K562 (cell line): ENCODE data around the gene TLN1. TPM values are rescaled to one million over a fixed set of nuclear protein-coding genes. Genes with fewer than 3 reads are reported as not detected.
A peak's percentile ranks its signal among the peaks of the same experiment; 100 is the strongest.

Experiments
- ATAC-seq: fragments of 200-7000 bp; cut with Tn5 transposase; 3 replicates; pipeline ENCODE4 v1.9.1; 2020; ENCODE audit warnings: moderate library complexity
- BruUV-seq: library from RNA; stranded (reverse); fragments of 400-500 nt; replicated peaks from 2 replicates; lab custom pipeline; 2021; lab: Mats Ljungman, UMichigan
- CTCF ChIA-PET: fragments of 300-600 bp; formaldehyde crosslinking; extraction: SDS; loops from one replicate; lab custom pipeline; 2021; ENCODE audit warnings: low intra/inter-chr PET ratio; lab: Yijun Ruan, JAX
- POLR2A ChIA-PET: fragments of 300-600, 350-650 bp; sonication (Branson Sonifier 250); formaldehyde crosslinking; extraction: SDS; loops from one replicate; lab custom pipeline; 2021; ENCODE audit warnings: antibody characterized with exemption, inconsistent platforms; lab: Yijun Ruan, JAX
- DNase-seq, 4 experiments: peaks; one replicate each; pipeline versions ENCODE4 v3.0.0 to v3.0.0-alpha.2; 2011 to 2018; ENCODE audit warnings: low spot score in 3 of 4, mixed read lengths in 3 of 4; ENCODE audit errors: extremely low read depth in 1 of 4
- FAIRE-seq: peaks from 2 replicates; lab custom pipeline; 2011; peaks lifted over from hg19 to GRCh38; lab: Jason Lieb, UNC
- H2AFZ ChIP-seq: 2 replicates; pipeline ENCODE4 v1.6.0; 2011; ENCODE audit warnings: low read depth, low read length, control low read depth, inconsistent platforms
- H3K27ac ChIP-seq: fragments of 200-600 bp; 3 replicates; pipeline ENCODE4 v1.8.0; 2011; ENCODE audit warnings: low read depth, mild to moderate bottlenecking, control low read depth, inconsistent platforms, low read length, moderate library complexity, mixed read lengths; ENCODE audit errors: extremely low read depth
- H3K27me3 ChIP-seq, 2 experiments: fragments of 300-600 bp in 1 of 2; 2 replicates in 1 of 2; 3 replicates in 1 of 2; pipeline versions ENCODE4 v1.6.0 to v1.8.0; 2011; ENCODE audit warnings: inconsistent platforms in 2 of 2, low read length in 2 of 2, mild to moderate bottlenecking in 1 of 2, mixed read lengths in 1 of 2, moderate library complexity in 1 of 2; ENCODE audit not compliant: control insufficient read depth in 2 of 2, insufficient read depth in 2 of 2
- H3K36me3 ChIP-seq: fragments of 300-600 bp; 3 replicates; pipeline ENCODE4 v1.8.0; 2011; ENCODE audit warnings: mild to moderate bottlenecking, low read length, inconsistent platforms; ENCODE audit not compliant: control insufficient read depth, insufficient read depth
- H3K4me1 ChIP-seq, 2 experiments: fragments of 200-600 bp in 1 of 2; replicated peaks in 1 of 2; 2 replicates in 1 of 2; 3 replicates in 1 of 2; pipeline versions ENCODE4 v1.5.1 to v1.8.0; 2011; ENCODE audit warnings: inconsistent platforms in 2 of 2, low read length in 2 of 2, mild to moderate bottlenecking in 1 of 2, mixed read lengths in 1 of 2, moderate library complexity in 1 of 2; ENCODE audit not compliant: control insufficient read depth in 2 of 2, insufficient read depth in 2 of 2
- H3K4me2 ChIP-seq: 2 replicates; pipeline ENCODE4 v1.6.1; 2011; ENCODE audit warnings: low read length, control low read depth, inconsistent platforms, mixed read lengths; ENCODE audit not compliant: insufficient read depth
- H3K4me3 ChIP-seq: fragments of 200-600 bp; sonication (generic), shearing (Covaris generic); 2 replicates; pipeline ENCODE4 v1.5.1; 2016; ENCODE audit warnings: control low read depth, inconsistent platforms
- H3K79me2 ChIP-seq: fragments of 200-600 bp; 3 replicates; pipeline ENCODE4 v1.8.0; 2011; ENCODE audit warnings: low read length, inconsistent platforms; ENCODE audit not compliant: control insufficient read depth, insufficient read depth
- H3K9ac ChIP-seq, 2 experiments: 2 replicates each; pipeline versions ENCODE4 v1.6.0 to v1.6.1; 2011; ENCODE audit warnings: low read depth in 2 of 2, low read length in 2 of 2, control low read depth in 1 of 2, inconsistent platforms in 1 of 2, mild to moderate bottlenecking in 1 of 2, mixed read lengths in 1 of 2; ENCODE audit not compliant: insufficient read depth in 1 of 2
- H3K9me1 ChIP-seq: one replicate; pipeline ENCODE4 v1.6.0; 2011; ENCODE audit warnings: inconsistent platforms, mild to moderate bottlenecking, low read length, moderate library complexity; ENCODE audit not compliant: control insufficient read depth, insufficient read depth
- H3K9me3 ChIP-seq: replicated peaks from 2 replicates; pipeline ENCODE4 v1.5.1; 2011; ENCODE audit warnings: low read depth, low read length, inconsistent platforms; ENCODE audit not compliant: control insufficient read depth, insufficient read depth
- H4K20me1 ChIP-seq: replicated peaks from 2 replicates; pipeline ENCODE4 v1.6.1; 2011; ENCODE audit warnings: low read length, inconsistent platforms, mixed read lengths; ENCODE audit not compliant: control insufficient read depth, insufficient read depth
- CBFB ChIP-seq: sonication (generic); formaldehyde crosslinking; IDR thresholded peaks from 2 replicates; pipeline ENCODE4 v1.4.0; 2020; ENCODE audit warnings: mild to moderate bottlenecking, missing genetic modification reagents
- E2F8 ChIP-seq: fragments of 450-650 bp; IDR thresholded peaks from 2 replicates; pipeline ENCODE4 v1.7.1; 2018; ENCODE audit warnings: mild to moderate bottlenecking, low read depth; ENCODE audit not compliant: partially characterized antibody
- ESRRB ChIP-seq: fragments of 250-450 bp; sonication (Bioruptor Pico); IDR thresholded peaks from 2 replicates; pipeline ENCODE4 v1.5.0; 2020; ENCODE audit warnings: mild to moderate bottlenecking, moderate library complexity, borderline replicate concordance
- FOXP1 ChIP-seq: sonication (generic); formaldehyde crosslinking; IDR thresholded peaks from 2 replicates; pipeline ENCODE4 v1.8.0; 2022; ENCODE audit warnings: mild to moderate bottlenecking, missing genetic modification reagents
- HMG20A ChIP-seq: fragments of 450-650 bp; formaldehyde crosslinking; conservative IDR thresholded peaks from 2 replicates; pipeline ENCODE4 v1.4.0; 2020; ENCODE audit warnings: mild to moderate bottlenecking, mixed read lengths
- LCOR ChIP-seq: sonication (generic); formaldehyde crosslinking; IDR thresholded peaks from 2 replicates; pipeline ENCODE4 v1.8.0; 2022; ENCODE audit warnings: mild to moderate bottlenecking, missing genetic modification reagents
- MTA1 ChIP-seq: fragments of 450-650 bp; IDR thresholded peaks from 2 replicates; pipeline ENCODE4 v1.6.1; 2017; ENCODE audit warnings: borderline replicate concordance
- NFIX ChIP-seq: fragments of 250-450 bp; sonication (Bioruptor Pico); IDR thresholded peaks from 2 replicates; pipeline ENCODE4 v1.4.0; 2020; ENCODE audit warnings: low read depth, mild to moderate bottlenecking, moderate library complexity
- NR2C2 ChIP-seq, 2 experiments: fragments of 200-800 bp in 1 of 2; sonication (Bioruptor generic) in 1 of 2; sonication (generic) in 1 of 2; formaldehyde crosslinking in 1 of 2; IDR thresholded peaks; 2 replicates each; pipeline versions ENCODE4 v1.6.1 to v1.8.0; 2016 to 2022; ENCODE audit warnings: mild to moderate bottlenecking in 1 of 2, missing compliant biosample characterization in 1 of 2, missing genetic modification characterization in 1 of 2, missing genetic modification reagents in 1 of 2
- ZBTB8A ChIP-seq: fragments of 450-650 bp; IDR thresholded peaks from 2 replicates; pipeline ENCODE4 v1.6.1; 2018; ENCODE audit warnings: mild to moderate bottlenecking, moderate library complexity; ENCODE audit not compliant: partially characterized antibody
- ZNF12 ChIP-seq: sonication (generic); formaldehyde crosslinking; IDR thresholded peaks from 2 replicates; pipeline ENCODE4 v1.4.0; 2020; ENCODE audit warnings: mild to moderate bottlenecking, missing genetic modification reagents
- ZNF398 ChIP-seq: fragments of 250-450 bp; sonication (Bioruptor Pico); IDR thresholded peaks from 2 replicates; pipeline ENCODE4 v1.8.0; 2021; ENCODE audit warnings: moderate library complexity, mild to moderate bottlenecking, inconsistent platforms
- WGBS: fragments of 100-300 bp; shearing (Covaris generic); methylation state at CpG from one replicate; pipeline ENCODE4 v1.1.6; 2016; ENCODE audit warnings: low coverage, mixed read lengths; ENCODE audit not compliant: insufficient coverage; ENCODE audit errors: missing lambda C conversion rate; 5-methylcytosine and 5-hydroxymethylcytosine counted together
- in situ Hi-C: fragments of 300-500 bp; cut with MboI; formaldehyde crosslinking; loops from 4 replicates; pipeline ENCODE4 v1.15.0; 2018; ENCODE audit warnings: inconsistent platforms, mixed read lengths
- intact Hi-C: fragments of 100-400 bp; cut with micrococcal nuclease; formaldehyde crosslinking; loops from 2 replicates; pipeline ENCODE4 v1.14.2; 2022
- polyA plus RNA-seq, 8 experiments: library from polyadenylated mRNA; depleted of rRNA in 4 of 8; stranded (reverse) in 5 of 8; unstranded in 3 of 8; fragments of >200 nt; fragmentation: Nextera tagmentation in 2 of 8; fragmentation: Illumina TruSeq in 1 of 8; extraction: Ambion mirVana in 2 of 8; extraction: Trizol in 1 of 8; gene quantifications; 2 replicates each; pipeline versions ENCODE4 v1.2.1 to v1.2.3, GENCODE V29; 2011 to 2014; ENCODE audit warnings: inconsistent platforms in 1 of 8, missing spikeins in 1 of 8
- total RNA-seq, 7 experiments: library from RNA; depleted of rRNA in 6 of 7; stranded (reverse); fragments of >200 nt in 6 of 7; fragmentation: Illumina TruSeq in 2 of 7; extraction: Trizol in 2 of 7; gene quantifications; 2 replicates each; pipeline versions ENCODE4 v1.2.1 to v1.2.3, GENCODE V29; 2011 to 2021; ENCODE audit warnings: low replicate concordance in 1 of 7
- TF ChIP-seq, protein P1 (sequence below): fragments of 250-450 bp; sonication (Bioruptor Pico); IDR thresholded peaks from 2 replicates; pipeline ENCODE4 v1.4.0; 2020; ENCODE audit warnings: mild to moderate bottlenecking, moderate library complexity, borderline replicate concordance

Gene TLN1
- total and polyA plus RNA-seq, 9 of the 15 experiments (the other 6 are each of a cell fraction or from before 2014, with no cell fraction given): 3.6 to 240 (median 54.8) TPM

DNA sequence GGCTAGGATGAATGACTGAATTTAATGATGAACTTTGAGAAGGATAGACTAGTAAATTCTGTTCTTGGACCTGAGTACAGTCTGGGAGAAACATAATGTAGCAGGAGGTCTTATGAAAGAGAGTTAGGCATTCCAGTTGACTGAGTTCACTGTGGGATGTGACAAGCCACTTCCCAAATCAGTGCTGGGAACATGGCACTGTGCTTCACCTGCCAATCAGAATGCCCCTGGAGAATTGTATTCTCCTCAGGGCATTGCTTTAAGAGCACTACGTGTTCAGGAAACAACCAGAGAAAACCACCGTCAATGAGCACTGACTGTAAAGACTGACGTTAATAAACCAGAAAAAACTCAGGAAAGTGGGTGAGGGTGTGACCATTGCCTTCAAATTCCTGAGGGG is 72.7 kb downstream of the TLN1 start:
- H3K4me1 ChIP-seq: peaks cover 14 to 36% of the 10 kb centered on the region in 2 experiments
- peak overlapping the region; percentile 96; the same call in 1 of the 2 replicates for H3K4me2 ChIP-seq
- H3K79me2 ChIP-seq: peaks cover 20% of the 10 kb centered on the region
- ATAC-seq: no peak
- in situ Hi-C loops: no loop called here
- H2AFZ ChIP-seq: no peak overlapping the region
- peaks cover 36% of the 10 kb centered on the region; the same call in 2 of the 3 replicates for H3K36me3 ChIP-seq
- intact Hi-C loops: loop anchor here (5.0 kb wide), 1 partner anchor 38 kb away; no protein-coding TSS in a partner anchor
- no peak for DNase-seq
- H3K27ac ChIP-seq: peak overlapping the region; percentile 98; the same call in 1 of the 3 replicates
- peak overlapping the region in 1 of 2 experiments; percentile 86; a peak in 1 of 4 replicates for H3K9ac ChIP-seq
- no peaks in the 10 kb centered on the region for H3K9me1 ChIP-seq
- 85% methylated on average over 2 of the region's 3 CpGs for WGBS
- POLR2A ChIA-PET: interaction anchor here (0.8 to 1.1 kb wide), 3 partner anchors 37 to 544 kb away, joined by 3 to 8 read pairs (median 5); partner anchors contain the start of gene ATOSB
- FAIRE-seq: no peak
- TF ChIP-seq CBFB: no peak
- no peak for TF ChIP-seq ZNF398
- TF ChIP-seq ZBTB8A: no peak
- TF ChIP-seq NR2C2 (CRISPR knock-in tag; IDR thresholded peaks at IDR 0.05): no peak
- TF ChIP-seq NR2C2 (tag; IDR thresholded peaks at IDR 0.05): no peak
- TF ChIP-seq LCOR: no peak
- no peak for TF ChIP-seq NFIX (CRISPR knock-in tag)
- TF ChIP-seq ZNF12 (CRISPR knock-in tag): no peak
- TF ChIP-seq ESRRB: no peak
- no peak for TF ChIP-seq MTA1
- TF ChIP-seq, protein P1, sequence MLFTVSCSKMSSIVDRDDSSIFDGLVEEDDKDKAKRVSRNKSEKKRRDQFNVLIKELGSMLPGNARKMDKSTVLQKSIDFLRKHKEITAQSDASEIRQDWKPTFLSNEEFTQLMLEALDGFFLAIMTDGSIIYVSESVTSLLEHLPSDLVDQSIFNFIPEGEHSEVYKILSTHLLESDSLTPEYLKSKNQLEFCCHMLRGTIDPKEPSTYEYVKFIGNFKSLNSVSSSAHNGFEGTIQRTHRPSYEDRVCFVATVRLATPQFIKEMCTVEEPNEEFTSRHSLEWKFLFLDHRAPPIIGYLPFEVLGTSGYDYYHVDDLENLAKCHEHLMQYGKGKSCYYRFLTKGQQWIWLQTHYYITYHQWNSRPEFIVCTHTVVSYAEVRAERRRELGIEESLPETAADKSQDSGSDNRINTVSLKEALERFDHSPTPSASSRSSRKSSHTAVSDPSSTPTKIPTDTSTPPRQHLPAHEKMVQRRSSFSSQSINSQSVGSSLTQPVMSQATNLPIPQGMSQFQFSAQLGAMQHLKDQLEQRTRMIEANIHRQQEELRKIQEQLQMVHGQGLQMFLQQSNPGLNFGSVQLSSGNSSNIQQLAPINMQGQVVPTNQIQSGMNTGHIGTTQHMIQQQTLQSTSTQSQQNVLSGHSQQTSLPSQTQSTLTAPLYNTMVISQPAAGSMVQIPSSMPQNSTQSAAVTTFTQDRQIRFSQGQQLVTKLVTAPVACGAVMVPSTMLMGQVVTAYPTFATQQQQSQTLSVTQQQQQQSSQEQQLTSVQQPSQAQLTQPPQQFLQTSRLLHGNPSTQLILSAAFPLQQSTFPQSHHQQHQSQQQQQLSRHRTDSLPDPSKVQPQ (CRISPR knock-in tag): no peak
- TF ChIP-seq FOXP1 (CRISPR knock-in tag): no peak
- TF ChIP-seq HMG20A: no peak
- no peak for TF ChIP-seq E2F8
- TF ChIP-seq, all 486 proteins: peak for 0
- BruUV-seq: no TSS peak
- CTCF ChIA-PET: no interaction called here
- no peaks in the 10 kb centered on the region for H3K9me3 ChIP-seq
- no peaks in the 10 kb centered on the region for H3K27me3 ChIP-seq
- H3K4me3 ChIP-seq: peak overlapping the region; percentile 89
- H4K20me1 ChIP-seq: no peaks in the 10 kb centered on the region
